Measurements from ENCODE around the gene PCDHGB4. TPM values are rescaled to one million over a fixed set of nuclear protein-coding genes. Genes with fewer than 3 reads are reported as not detected.

The PCDHGB4 gene
- total RNA-seq, 1 experiment from 2014 or later: 0.49 TPM

- Mint-ChIP-seq H3K4me1 (ENCODE audit: insufficient read depth, unreplicated experiment) (no peaks in the 10 kb centered on the region), H3K36me3 (ENCODE audit: insufficient read depth, unreplicated experiment) (no peaks in the 10 kb centered on the region), H3K27me3 (ENCODE audit: insufficient read depth, unreplicated experiment) (no peaks in the 10 kb centered on the region), H3K4me3 (ENCODE audit: unreplicated experiment) (no peak overlapping the region), H3K9me3 (ENCODE audit: unreplicated experiment) (peaks cover 40% of the 10 kb centered on the region), H3K27ac (ENCODE audit: low read depth, unreplicated experiment) (no peak overlapping the region)
- no peak for DNase-seq (ENCODE audit: unreplicated experiment)
- ChIA-PET POLR2A (interaction anchor here (1.6 kb wide), 1 partner anchor 36 kb away, joined by 5 read pairs; the partner anchor contains the start of gene TAF7), CTCF (interaction anchor here (0.6 to 2.0 kb wide), 5 partner anchors 9 to 203 kb away, joined by 3 to 8 read pairs (median 3); partner anchors contain the start of gene PCDHGA3)
- no TSS peak for BruUV-seq (replicated peaks)
- no peak for TF ChIP-seq CTCF (IDR thresholded peaks at IDR 0.05; ENCODE audit: unreplicated experiment)
- intact Hi-C loops (cut with micrococcal nuclease): no loop called here
These were observed 31.4 kb upstream of the PCDHGB4 start for GRCh38 chr5:141356133-141356532.

- BruUV-seq (replicated peaks): no TSS peak
- no peak for TF ChIP-seq CTCF (IDR thresholded peaks at IDR 0.05; ENCODE audit: unreplicated experiment)
- peaks cover 46% of the 10 kb centered on the region for H3K9me3 Mint-ChIP-seq (ENCODE audit: unreplicated experiment)
- POLR2A ChIA-PET: no interaction called here
- no peak for DNase-seq (ENCODE audit: unreplicated experiment)
- H3K27ac Mint-ChIP-seq (ENCODE audit: low read depth, unreplicated experiment): no peak overlapping the region
- no peaks in the 10 kb centered on the region for H3K4me1 Mint-ChIP-seq (ENCODE audit: insufficient read depth, unreplicated experiment)
- intact Hi-C loops (cut with micrococcal nuclease): no loop called here
- CTCF ChIA-PET: no interaction called here
- H3K27me3 Mint-ChIP-seq (ENCODE audit: insufficient read depth, unreplicated experiment): no peaks in the 10 kb centered on the region
- no peak overlapping the region for H3K4me3 Mint-ChIP-seq (ENCODE audit: unreplicated experiment)
- H3K36me3 Mint-ChIP-seq (ENCODE audit: insufficient read depth, unreplicated experiment): no peaks in the 10 kb centered on the region
These were observed 30.5 kb upstream of the PCDHGB4 start for GRCh38 chr5:141356950-141357349.

- H3K4me1 Mint-ChIP-seq (ENCODE audit: insufficient read depth, unreplicated experiment): no peaks in the 10 kb centered on the region
- H3K27me3 Mint-ChIP-seq (ENCODE audit: insufficient read depth, unreplicated experiment): no peaks in the 10 kb centered on the region
- peaks cover 57% of the 10 kb centered on the region for H3K9me3 Mint-ChIP-seq (ENCODE audit: unreplicated experiment)
- ChIA-PET CTCF (interaction anchor here (0.5 to 1.1 kb wide), 7 partner anchors 12 to 432 kb away, joined by 3 to 5 read pairs (median 3); no protein-coding TSS in a partner anchor), POLR2A (no interaction called here)
- peak within 1 kb of the TSS; percentile 7 for H3K4me3 Mint-ChIP-seq (ENCODE audit: unreplicated experiment)
- TF ChIP-seq CTCF (IDR thresholded peaks at IDR 0.05; ENCODE audit: unreplicated experiment): peak; percentile 26
- no peak within 1 kb of the TSS for H3K27ac Mint-ChIP-seq (ENCODE audit: low read depth, unreplicated experiment)
- peak; percentile 39 for DNase-seq (ENCODE audit: unreplicated experiment)
- intact Hi-C loops (cut with micrococcal nuclease): no loop called here
- BruUV-seq (replicated peaks): no TSS peak
- peaks cover 5% of the 10 kb centered on the region for H3K36me3 Mint-ChIP-seq (ENCODE audit: insufficient read depth, unreplicated experiment)
These were observed 27.6 kb upstream of the PCDHGB4 start, which contains the start of gene PCDHGB2 for GRCh38 chr5:141359790-141360426. PCDHGB2 (plus strand) TSS chr5:141359994; CDS start chr5:141360136, 142 bp downstream.

GRCh38 chr5:141360685-141361084 lies 26.8 kb upstream of the PCDHGB4 start:
- H3K27ac Mint-ChIP-seq (ENCODE audit: low read depth, unreplicated experiment): no peak overlapping the region
- H3K4me1 Mint-ChIP-seq (ENCODE audit: insufficient read depth, unreplicated experiment): no peaks in the 10 kb centered on the region
- intact Hi-C loops (cut with micrococcal nuclease): no loop called here
- peaks cover 53% of the 10 kb centered on the region for H3K9me3 Mint-ChIP-seq (ENCODE audit: unreplicated experiment)
- CTCF ChIA-PET: interaction anchor here (0.6 to 1.1 kb wide), 4 partner anchors 20 to 433 kb away, joined by 3 to 5 read pairs (median 4); no protein-coding TSS in a partner anchor
- TF ChIP-seq CTCF (IDR thresholded peaks at IDR 0.05; ENCODE audit: unreplicated experiment): no peak
- no peaks in the 10 kb centered on the region for H3K27me3 Mint-ChIP-seq (ENCODE audit: insufficient read depth, unreplicated experiment)
- no peak overlapping the region for H3K4me3 Mint-ChIP-seq (ENCODE audit: unreplicated experiment)
- no TSS peak for BruUV-seq (replicated peaks)
- peaks cover 5% of the 10 kb centered on the region for H3K36me3 Mint-ChIP-seq (ENCODE audit: insufficient read depth, unreplicated experiment)
- DNase-seq (ENCODE audit: unreplicated experiment): no peak
- POLR2A ChIA-PET: no interaction called here
